ENCODE results near the gene GPSM1.

DNA sequence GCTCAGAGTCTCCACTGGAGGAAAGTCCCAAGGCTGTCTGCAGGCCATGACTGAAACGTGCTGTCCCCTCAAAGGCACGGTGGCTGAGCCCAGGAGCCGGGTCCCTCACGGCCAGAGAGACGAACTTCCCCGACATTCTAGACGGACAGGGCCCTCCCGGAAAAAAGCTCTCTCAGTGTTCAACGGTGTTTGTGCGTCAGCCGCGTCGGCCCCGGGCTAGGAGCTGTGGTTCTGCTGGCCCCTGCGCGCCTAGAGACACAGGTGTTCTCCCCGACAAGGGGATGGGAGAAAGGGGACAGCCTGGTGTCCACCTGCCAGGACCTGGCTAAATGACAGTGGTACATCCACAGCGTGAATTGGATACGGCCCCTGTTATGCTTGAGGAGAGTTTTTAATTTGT lies 5.8 kb upstream of the GPSM1 start:
- TF ChIP-seq, protein P1, sequence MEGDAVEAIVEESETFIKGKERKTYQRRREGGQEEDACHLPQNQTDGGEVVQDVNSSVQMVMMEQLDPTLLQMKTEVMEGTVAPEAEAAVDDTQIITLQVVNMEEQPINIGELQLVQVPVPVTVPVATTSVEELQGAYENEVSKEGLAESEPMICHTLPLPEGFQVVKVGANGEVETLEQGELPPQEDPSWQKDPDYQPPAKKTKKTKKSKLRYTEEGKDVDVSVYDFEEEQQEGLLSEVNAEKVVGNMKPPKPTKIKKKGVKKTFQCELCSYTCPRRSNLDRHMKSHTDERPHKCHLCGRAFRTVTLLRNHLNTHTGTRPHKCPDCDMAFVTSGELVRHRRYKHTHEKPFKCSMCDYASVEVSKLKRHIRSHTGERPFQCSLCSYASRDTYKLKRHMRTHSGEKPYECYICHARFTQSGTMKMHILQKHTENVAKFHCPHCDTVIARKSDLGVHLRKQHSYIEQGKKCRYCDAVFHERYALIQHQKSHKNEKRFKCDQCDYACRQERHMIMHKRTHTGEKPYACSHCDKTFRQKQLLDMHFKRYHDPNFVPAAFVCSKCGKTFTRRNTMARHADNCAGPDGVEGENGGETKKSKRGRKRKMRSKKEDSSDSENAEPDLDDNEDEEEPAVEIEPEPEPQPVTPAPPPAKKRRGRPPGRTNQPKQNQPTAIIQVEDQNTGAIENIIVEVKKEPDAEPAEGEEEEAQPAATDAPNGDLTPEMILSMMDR (IDR thresholded peaks at IDR 0.05 in 8 of 11, conservative IDR thresholded peaks at IDR 0.05 in 3 of 11), result no peak
- no peak for TF ChIP-seq POLR2A (IDR thresholded peaks at IDR 0.05)
